ENCODE results near the gene FGL2.
"Not testable (repeated sequence)": the region's sequence is repeated elsewhere in the genome, so short reads cannot be mapped to it uniquely, and the experiment has no call there.

DNA sequence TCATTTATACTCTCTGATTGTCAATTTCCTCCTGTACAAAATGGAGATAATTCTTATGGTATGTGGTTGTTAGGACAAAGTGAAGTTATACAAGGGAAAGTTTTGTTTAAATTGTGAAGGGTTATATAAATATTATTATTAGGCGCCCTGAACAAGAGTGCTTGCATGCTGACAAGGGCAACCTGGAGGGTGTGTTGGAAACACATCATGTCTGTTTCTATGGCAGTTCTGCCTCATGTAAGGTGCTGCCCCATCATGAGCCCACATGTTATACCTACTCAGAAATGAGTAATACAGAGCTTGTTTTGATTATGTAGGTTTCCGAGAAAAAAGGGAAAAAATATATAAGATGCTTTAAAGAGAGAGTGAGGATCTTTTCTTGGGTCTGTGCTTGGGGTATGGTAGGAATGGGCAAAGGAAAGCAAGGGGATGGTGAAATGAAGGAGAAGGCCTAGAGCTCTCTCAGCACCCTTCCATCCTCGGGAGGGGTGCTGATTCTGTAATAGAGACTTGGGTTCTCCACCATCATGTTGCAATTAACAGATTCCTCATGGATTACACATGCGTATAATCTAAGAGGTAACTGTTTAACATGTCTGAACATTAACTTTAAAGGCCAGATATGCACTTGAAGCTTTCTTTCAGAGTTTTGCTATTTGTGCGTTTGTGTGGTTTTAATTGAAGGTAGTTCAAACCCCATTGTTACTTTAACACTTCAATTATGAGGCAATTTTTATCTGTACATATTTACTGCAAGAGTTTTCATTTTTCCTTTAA, 43.8 kb downstream of the FGL2 start:
- TF ChIP-seq, protein P1, sequence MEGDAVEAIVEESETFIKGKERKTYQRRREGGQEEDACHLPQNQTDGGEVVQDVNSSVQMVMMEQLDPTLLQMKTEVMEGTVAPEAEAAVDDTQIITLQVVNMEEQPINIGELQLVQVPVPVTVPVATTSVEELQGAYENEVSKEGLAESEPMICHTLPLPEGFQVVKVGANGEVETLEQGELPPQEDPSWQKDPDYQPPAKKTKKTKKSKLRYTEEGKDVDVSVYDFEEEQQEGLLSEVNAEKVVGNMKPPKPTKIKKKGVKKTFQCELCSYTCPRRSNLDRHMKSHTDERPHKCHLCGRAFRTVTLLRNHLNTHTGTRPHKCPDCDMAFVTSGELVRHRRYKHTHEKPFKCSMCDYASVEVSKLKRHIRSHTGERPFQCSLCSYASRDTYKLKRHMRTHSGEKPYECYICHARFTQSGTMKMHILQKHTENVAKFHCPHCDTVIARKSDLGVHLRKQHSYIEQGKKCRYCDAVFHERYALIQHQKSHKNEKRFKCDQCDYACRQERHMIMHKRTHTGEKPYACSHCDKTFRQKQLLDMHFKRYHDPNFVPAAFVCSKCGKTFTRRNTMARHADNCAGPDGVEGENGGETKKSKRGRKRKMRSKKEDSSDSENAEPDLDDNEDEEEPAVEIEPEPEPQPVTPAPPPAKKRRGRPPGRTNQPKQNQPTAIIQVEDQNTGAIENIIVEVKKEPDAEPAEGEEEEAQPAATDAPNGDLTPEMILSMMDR (IDR thresholded peaks at IDR 0.05), result not testable (repeated sequence)
- TF ChIP-seq, protein P2, sequence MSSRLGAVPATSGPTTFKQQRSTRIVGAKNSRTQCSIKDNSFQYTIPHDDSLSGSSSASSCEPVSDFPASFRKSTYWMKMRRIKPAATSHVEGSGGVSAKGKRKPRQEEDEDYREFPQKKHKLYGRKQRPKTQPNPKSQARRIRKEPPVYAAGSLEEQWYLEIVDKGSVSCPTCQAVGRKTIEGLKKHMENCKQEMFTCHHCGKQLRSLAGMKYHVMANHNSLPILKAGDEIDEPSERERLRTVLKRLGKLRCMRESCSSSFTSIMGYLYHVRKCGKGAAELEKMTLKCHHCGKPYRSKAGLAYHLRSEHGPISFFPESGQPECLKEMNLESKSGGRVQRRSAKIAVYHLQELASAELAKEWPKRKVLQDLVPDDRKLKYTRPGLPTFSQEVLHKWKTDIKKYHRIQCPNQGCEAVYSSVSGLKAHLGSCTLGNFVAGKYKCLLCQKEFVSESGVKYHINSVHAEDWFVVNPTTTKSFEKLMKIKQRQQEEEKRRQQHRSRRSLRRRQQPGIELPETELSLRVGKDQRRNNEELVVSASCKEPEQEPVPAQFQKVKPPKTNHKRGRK (CRISPR knock-in tag; IDR thresholded peaks at IDR 0.05; ENCODE audit: borderline replicate concordance), result not testable (repeated sequence)
- TF ChIP-seq ETV6 (CRISPR knock-in tag; IDR thresholded peaks at IDR 0.05); FOXK1 (CRISPR knock-in tag; IDR thresholded peaks at IDR 0.05); FOXJ3 (CRISPR knock-in tag; IDR thresholded peaks at IDR 0.05; ENCODE audit: borderline replicate concordance); ZNF121 (CRISPR knock-in tag; IDR thresholded peaks at IDR 0.05); SP1 (CRISPR knock-in tag; conservative IDR thresholded peaks at IDR 0.05); NFYB (CRISPR knock-in tag; conservative IDR thresholded peaks at IDR 0.05; ENCODE audit: low read depth); TCF7 (CRISPR knock-in tag; IDR thresholded peaks at IDR 0.05; ENCODE audit: low read depth): not testable (repeated sequence)
- TF ChIP-seq, protein P3, sequence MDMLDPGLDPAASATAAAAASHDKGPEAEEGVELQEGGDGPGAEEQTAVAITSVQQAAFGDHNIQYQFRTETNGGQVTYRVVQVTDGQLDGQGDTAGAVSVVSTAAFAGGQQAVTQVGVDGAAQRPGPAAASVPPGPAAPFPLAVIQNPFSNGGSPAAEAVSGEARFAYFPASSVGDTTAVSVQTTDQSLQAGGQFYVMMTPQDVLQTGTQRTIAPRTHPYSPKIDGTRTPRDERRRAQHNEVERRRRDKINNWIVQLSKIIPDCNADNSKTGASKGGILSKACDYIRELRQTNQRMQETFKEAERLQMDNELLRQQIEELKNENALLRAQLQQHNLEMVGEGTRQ (CRISPR knock-in tag; IDR thresholded peaks at IDR 0.05), result not testable (repeated sequence)
- TF ChIP-seq, protein P4, sequence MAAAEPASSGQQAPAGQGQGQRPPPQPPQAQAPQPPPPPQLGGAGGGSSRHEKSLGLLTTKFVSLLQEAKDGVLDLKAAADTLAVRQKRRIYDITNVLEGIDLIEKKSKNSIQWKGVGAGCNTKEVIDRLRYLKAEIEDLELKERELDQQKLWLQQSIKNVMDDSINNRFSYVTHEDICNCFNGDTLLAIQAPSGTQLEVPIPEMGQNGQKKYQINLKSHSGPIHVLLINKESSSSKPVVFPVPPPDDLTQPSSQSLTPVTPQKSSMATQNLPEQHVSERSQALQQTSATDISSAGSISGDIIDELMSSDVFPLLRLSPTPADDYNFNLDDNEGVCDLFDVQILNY (CRISPR knock-in tag; IDR thresholded peaks at IDR 0.05), result not testable (repeated sequence)
- TF ChIP-seq, protein P5, sequence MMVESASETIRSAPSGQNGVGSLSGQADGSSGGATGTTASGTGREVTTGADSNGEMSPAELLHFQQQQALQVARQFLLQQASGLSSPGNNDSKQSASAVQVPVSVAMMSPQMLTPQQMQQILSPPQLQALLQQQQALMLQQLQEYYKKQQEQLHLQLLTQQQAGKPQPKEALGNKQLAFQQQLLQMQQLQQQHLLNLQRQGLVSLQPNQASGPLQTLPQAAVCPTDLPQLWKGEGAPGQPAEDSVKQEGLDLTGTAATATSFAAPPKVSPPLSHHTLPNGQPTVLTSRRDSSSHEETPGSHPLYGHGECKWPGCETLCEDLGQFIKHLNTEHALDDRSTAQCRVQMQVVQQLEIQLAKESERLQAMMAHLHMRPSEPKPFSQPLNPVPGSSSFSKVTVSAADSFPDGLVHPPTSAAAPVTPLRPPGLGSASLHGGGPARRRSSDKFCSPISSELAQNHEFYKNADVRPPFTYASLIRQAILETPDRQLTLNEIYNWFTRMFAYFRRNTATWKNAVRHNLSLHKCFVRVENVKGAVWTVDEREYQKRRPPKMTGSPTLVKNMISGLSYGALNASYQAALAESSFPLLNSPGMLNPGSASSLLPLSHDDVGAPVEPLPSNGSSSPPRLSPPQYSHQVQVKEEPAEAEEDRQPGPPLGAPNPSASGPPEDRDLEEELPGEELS (CRISPR knock-in tag; IDR thresholded peaks at IDR 0.05), result not testable (repeated sequence)
- TF ChIP-seq, protein P6, sequence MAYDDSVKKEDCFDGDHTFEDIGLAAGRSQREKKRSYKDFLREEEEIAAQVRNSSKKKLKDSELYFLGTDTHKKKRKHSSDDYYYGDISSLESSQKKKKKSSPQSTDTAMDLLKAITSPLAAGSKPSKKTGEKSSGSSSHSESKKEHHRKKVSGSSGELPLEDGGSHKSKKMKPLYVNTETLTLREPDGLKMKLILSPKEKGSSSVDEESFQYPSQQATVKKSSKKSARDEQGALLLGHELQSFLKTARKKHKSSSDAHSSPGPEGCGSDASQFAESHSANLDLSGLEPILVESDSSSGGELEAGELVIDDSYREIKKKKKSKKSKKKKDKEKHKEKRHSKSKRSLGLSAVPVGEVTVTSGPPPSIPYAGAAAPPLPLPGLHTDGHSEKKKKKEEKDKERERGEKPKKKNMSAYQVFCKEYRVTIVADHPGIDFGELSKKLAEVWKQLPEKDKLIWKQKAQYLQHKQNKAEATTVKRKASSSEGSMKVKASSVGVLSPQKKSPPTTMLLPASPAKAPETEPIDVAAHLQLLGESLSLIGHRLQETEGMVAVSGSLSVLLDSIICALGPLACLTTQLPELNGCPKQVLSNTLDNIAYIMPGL (CRISPR knock-in tag; IDR thresholded peaks at IDR 0.05), result not testable (repeated sequence)

Data from WTC11 (cell line).